ENCODE data around the gene MRM1.

MRM1 gene

DNA sequence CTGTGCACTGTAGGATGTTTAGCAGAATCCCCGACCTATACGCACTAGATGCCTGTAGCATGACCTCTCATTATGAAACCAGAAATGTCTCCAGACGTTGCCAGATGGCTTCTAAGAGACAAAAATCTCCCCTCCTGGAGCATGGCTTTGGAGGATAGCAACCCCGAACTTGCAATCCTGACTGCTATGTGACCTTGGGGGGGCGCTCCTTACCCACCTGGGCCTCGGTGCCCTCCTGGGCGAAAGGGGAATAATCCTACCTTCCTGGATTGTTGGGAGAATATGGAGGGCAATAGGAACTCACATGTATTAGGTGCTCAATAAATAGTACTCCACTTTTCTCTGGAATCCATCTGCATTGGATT, 8.1 kb downstream of the MRM1 start:
- TF ChIP-seq, protein P1, sequence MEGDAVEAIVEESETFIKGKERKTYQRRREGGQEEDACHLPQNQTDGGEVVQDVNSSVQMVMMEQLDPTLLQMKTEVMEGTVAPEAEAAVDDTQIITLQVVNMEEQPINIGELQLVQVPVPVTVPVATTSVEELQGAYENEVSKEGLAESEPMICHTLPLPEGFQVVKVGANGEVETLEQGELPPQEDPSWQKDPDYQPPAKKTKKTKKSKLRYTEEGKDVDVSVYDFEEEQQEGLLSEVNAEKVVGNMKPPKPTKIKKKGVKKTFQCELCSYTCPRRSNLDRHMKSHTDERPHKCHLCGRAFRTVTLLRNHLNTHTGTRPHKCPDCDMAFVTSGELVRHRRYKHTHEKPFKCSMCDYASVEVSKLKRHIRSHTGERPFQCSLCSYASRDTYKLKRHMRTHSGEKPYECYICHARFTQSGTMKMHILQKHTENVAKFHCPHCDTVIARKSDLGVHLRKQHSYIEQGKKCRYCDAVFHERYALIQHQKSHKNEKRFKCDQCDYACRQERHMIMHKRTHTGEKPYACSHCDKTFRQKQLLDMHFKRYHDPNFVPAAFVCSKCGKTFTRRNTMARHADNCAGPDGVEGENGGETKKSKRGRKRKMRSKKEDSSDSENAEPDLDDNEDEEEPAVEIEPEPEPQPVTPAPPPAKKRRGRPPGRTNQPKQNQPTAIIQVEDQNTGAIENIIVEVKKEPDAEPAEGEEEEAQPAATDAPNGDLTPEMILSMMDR (IDR thresholded peaks at IDR 0.05; ENCODE audit: borderline replicate concordance, insufficient read depth, low read depth, low read length) = no peak

DNA sequence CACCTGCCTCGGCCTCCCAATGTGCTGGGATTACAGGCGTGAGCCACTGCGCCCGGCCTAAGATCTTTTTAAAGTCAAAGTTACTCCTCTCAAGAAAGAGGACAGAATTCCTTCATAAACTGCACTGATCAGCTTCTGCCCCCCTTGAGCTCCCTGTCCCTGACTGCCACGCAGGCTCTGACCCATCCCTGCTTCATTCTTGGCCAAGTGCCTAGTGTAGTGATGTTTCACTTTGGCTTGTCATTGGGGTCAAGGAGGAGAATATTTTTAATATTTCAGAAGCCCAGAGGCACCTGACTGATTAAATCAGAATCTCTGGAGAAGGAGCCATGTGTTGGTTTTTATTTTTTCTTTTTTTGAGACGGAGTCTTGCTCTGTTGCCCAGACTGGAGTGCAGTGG, 9.1 kb downstream of the MRM1 start:
- TF ChIP-seq, protein P1 (IDR thresholded peaks at IDR 0.05; ENCODE audit: borderline replicate concordance, insufficient read depth, low read depth, low read length) = no peak
- H3K4me3 ChIP-seq (ENCODE audit: low read depth, low read length) = no peak overlapping the region

More for the DNA sequence above, 8.1 kb downstream of the MRM1 start:
- no peak overlapping the region for H3K4me3 ChIP-seq (ENCODE audit: low read depth, low read length)

DNA sequence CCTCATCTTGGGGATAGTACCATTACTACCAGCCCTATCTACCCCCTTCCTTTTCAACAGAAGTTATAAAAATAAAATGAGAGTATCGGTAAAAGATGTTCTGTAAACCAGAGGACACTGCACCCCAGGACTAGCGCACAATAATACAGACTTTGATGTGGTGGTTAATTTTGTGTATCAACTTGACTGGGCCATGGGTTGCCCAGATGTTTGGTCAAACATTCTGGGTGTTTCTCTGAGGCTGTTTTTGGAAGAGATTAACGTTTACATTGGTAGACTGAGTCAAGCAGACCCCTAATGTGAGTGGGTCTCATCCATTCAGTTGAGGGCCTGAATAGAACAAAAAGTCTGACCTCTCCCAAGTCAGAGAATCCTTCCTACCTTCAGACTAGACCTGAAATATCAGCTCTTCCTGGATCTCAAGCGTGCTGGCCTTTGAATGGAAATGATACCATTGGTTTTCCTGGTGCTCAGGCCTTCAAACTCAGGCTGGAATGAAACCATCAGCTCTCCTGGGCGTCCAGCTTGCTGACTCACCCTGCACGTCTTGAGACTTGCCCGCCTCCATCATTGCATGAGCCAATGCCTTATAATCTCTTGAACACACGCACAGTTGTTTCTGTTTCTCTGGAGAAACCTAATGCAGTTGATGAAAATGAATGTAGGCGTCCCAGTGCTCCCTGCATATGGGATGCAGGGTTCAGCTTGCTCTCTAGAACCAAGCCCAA, 10.1 kb downstream of the MRM1 start:
- TF ChIP-seq, protein P1 (IDR thresholded peaks at IDR 0.05; ENCODE audit: borderline replicate concordance, insufficient read depth, low read depth, low read length) = no peak

DNA sequence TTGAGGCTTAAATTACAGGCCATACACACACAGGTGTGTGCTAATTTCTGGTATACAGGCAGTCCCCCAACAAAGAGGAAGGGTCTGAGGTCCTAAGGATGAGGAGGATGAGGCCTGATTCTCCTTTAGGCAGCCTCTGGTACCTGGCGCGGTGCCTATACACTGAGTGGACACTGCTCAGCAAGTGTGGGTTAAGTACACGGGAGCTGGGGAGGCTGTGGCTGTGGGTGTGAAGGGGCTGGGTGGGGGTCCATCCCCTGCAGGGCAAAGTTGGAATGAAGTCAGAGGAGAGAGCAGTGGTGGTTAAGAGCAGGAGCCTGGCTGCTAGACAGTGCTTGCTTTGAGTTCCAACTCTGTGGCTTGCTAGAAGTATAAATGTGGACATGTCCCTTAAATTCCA, 10.9 kb downstream of the MRM1 start:
- H3K4me3 ChIP-seq (ENCODE audit: low read depth, low read length) = no peak overlapping the region
- TF ChIP-seq, protein P1 (IDR thresholded peaks at IDR 0.05; ENCODE audit: borderline replicate concordance, insufficient read depth, low read depth, low read length) = no peak

More for the DNA sequence above, 10.1 kb downstream of the MRM1 start:
- no peak overlapping the region for H3K4me3 ChIP-seq (ENCODE audit: low read depth, low read length)

DNA sequence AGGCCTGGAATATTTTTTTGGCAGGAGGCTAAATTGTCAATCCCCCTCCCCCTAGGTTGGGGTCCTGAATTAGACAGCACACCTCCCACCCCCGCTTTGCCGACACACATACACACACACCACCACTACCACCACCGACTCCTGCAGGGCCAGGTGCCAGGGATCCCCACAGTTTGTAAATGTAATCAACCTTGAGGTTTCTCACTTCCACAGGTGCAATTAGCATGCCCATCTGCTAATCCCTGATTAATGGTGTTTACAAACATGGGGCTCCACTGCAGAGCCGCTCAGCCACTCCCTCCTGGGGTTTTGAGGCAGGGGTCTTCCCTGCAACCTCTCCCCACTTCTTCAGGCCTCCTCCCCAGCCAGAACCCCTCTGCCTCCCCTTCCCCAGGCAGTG, 11.8 kb downstream of the MRM1 start:
- TF ChIP-seq, protein P1 (IDR thresholded peaks at IDR 0.05; ENCODE audit: borderline replicate concordance, insufficient read depth, low read depth, low read length) = no peak
- H3K4me3 ChIP-seq (ENCODE audit: low read depth, low read length) = no peak overlapping the region

DNA sequence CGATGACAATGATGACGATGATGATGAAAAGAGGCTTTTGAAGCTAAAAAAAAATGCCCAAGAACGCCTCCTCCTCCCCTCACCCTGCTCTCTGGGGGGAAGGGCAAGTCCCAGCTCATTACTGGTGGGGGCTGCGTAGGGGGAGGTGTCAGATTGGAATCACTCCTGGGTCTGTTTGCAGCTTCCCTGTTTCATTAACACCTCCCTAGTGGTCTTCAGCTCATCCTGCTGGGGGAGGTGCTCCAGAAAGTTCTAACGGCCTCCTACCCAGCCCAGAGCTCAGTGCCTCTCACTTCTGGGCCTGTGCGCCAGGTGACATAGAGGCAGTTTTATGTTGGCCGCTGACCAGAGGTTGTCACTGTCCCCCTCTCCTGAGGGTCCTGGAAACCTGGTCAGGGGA, 12.7 kb downstream of the MRM1 start:
- TF ChIP-seq, protein P1 (IDR thresholded peaks at IDR 0.05; ENCODE audit: borderline replicate concordance, insufficient read depth, low read depth, low read length) = no peak
- no peak overlapping the region for H3K4me3 ChIP-seq (ENCODE audit: low read depth, low read length)

DNA sequence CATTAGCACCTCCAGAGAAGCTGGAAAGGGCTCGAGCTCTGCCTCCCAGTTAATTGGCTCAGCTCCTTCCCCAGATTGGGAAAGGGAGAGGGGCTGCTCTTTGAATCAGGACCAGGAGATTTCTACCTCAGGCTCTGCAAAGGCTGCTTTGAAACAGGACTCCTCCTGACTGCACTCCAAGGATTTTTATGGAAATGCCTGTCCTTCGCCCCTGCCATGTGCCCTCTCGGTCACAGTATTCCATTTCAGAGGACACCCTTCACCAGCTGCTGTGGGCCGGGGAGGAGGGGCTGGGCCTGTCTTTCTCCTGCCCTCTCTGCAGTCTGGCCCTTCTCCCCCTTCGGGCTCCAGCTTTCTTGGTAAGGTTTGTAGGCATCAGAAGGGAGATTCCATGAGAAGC, 13.6 kb downstream of the MRM1 start:
- TF ChIP-seq, protein P1 (IDR thresholded peaks at IDR 0.05; ENCODE audit: borderline replicate concordance, insufficient read depth, low read depth, low read length) = no peak
- no peak overlapping the region for H3K4me3 ChIP-seq (ENCODE audit: low read depth, low read length)
